Putamen (tissue), 1 donor: Measurements from ENCODE around the gene STX1A.

Experiments
- DNase-seq: peaks from one replicate; pipeline ENCODE4 v3.0.0-alpha.2; 2016; ENCODE audit warnings: low spot score

The STX1A gene

GRCh38 chr7:73707045-73707631, 12.3 kb downstream of the STX1A start:
- DNase-seq = no peak

GRCh38 chr7:73706126-73707044, 13.1 kb downstream of the STX1A start:
- DNase-seq = no peak

GRCh38 chr7:73705551-73705920, 13.9 kb downstream of the STX1A start:
- DNase-seq = no peak

DNA sequence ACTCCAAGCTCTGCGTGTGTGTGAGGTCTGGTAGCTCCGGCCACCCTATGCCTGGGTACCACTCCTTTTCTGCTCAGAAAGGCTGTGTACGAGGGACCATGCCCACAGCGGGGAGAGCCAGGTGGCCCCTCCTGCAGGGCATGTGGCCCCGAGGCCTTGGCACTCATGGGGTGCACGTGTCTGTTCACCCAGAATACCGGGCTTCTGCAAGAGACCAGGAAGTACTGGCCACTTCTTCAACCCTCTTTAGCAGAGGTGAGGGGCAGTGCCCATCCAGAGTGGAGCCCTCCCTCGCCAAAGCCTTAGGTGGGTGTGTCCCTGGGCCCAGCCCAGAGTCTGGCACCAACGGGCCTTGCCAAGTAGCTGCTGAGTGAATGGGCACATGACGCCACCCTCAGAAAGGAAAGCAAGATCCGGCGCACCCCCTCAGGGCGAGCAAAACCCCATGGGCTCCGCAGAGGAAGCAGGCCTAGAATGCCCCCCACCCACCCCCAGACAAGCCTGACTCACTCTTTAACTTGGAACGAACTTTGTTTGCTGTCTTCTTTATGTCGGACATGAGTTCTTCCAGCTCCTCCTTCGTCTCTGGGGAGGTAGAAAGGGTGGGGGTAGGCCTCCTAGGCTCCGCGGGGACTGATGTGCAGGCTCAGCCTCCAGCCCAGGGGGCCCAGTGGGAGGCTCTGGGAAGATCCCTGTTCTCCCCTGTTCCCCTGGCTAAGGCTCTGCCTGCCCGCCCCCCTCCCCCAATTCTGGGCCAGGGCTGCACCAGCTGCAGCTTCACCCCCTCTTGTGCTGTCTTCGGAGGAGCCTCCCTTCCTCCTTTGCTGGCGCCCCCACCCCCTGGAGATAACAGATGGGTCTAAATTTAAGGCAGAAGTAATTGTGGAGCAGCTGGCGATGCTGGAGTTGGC, 14.6 kb downstream of the STX1A start:
- no peak for DNase-seq

DNA sequence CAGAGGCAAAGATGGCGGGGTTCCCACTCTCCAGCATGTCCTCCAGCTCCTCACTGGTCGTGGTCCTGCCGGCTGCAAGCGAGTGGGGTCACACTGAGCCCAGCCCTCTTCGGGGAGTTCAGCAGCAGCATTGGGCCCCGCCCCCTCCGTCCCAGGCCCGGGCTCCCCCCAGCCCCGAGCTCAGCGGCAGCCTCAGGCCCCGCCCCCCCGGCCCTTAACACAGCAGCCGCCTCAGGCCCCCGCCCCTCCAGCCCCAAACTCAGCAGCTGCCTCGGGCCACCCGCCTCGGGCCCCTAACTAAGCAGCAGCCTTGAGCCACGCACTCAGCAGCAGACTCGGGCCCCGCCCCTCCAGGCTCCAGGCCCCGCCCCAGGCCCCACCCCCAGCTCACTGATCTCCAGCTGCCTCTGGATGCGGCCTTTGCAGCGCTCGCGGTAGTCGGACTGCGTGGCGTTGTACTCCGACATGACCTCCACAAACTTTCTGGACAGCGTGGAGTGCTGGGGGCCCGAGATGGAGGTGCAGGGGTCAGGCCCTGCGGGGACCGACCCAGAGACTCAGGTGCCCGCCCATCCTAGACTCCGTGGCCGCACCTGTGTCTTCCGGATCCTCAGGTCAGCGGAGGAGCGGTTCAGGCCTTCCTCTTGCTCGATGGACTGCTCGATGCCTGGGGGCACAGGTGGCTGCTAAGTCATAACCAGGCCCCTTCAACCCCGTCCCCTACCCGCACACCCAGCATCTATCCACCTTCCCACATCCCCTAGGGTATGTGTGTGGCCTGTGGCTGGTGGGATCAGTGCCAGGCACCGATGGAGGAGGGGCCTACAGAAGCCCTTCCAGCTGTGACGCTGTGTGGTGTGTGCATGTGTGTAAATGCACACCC, 15.5 kb downstream of the STX1A start:
- DNase-seq = no peak

- no peak for DNase-seq
These were observed 16.2 kb downstream of the STX1A start for GRCh38 chr7:73703225-73703624.

GRCh38 chr7:73702665-73703064, 16.8 kb downstream of the STX1A start:
- no peak for DNase-seq

- DNase-seq = no peak
These were observed 17.2 kb downstream of the STX1A start for GRCh38 chr7:73702226-73702625.

GRCh38 chr7:73701357-73701995, 18.0 kb downstream of the STX1A start:
- DNase-seq = no peak

GRCh38 chr7:73700581-73701134, 18.8 kb downstream of the STX1A start:
- no peak for DNase-seq

DNA sequence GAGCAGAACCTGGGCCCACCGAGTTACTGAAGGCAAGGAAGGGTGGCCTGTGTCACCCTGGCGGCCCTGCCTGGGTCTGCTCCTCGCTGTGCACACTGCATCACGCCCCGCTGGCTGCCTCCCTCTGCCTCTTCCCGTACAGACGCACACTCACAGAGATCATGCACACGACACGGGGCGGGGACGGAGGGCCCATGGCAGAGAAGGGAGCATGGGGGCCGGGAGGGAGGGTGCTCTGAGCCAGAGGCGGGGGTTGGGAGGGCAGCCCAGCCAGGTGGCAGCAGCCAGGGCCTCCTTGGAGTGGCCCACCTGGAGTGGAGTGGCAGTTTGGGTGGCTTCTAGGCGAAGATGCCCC, 19.4 kb downstream of the STX1A start:
- no peak for DNase-seq

GRCh38 chr7:73699370-73700068, 19.9 kb downstream of the STX1A start:
- no peak for DNase-seq

DNA sequence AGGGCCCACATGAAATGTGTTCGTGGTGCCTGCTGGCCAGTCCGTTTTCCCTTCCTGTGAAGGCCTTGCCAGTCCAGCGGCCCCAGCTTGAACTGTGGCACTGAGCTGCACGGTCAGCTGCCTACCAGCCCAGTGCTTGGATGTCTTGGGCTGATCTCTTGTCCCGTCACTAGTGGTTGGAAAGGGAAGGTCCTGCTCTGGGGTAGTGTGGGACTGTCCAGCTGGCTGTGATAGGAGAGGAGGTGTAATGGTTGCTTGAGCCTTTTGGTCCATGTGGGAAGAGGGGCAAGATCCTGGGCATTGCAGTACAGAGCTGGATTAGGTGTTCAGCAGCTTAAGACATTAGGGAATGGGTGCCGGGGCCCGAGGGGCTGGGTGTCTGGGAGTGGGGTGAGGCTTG, 21.1 kb downstream of the STX1A start:
- DNase-seq = no peak

DNA sequence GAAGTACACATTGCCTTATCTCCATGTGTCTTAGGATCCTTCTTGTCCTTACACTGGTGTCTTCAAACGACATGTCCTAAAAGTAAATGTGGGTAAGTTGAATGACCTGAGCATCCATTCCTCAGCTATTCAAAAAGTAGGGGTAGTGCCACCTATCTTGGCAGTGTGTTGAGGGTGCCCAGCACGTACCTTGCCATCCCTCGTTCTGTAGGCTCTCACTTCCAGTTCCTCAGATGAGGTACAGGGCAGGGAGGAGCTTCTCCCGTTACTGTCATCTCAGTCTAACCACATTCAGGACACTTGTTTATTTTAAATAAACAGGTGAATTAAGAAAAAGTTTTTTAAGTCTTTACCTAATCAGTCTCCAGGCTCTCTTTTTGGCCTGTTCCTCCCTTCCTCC, 23.1 kb downstream of the STX1A start:
- no peak for DNase-seq

DNA sequence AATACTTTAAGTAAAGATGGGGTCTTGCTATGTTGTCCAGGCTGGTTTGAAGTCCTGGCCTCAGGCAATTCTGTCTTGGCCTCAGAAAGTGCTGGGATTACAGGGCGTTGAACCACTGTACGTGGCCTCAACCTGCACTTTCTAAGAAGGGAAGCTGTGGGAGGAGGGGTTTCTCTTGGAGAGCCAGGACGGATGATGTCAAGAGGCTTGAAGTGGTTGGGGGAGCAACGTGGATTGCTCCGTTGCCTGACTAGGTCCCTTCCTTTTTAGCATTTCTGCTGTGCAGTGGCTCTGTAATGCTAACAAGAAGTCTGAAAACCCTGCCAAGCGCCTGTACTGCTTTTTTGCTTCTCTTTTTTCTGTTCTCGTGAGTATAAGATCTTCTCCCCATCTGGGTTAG, 28.8 kb downstream of the STX1A start:
- DNase-seq = no peak

DNA sequence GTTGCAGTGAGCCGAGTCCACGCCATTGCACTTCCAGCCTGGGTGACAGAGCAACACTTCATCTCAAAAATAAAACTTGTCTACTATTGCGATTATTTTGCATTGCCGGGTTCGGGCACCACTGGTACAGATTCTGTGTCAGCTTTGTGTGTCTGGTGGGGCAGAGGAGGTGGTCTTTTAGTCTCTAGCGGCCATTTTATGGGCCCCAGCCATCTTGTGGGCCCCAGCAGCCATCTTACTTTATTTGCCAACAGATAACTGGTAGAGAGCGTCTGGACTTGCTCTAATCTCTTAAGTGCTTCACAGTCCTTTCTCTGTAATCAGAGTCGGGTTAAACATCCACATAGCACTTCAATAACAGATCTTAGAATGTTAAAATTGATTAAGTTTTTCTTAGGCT, 31.2 kb downstream of the STX1A start:
- no peak for DNase-seq

DNA sequence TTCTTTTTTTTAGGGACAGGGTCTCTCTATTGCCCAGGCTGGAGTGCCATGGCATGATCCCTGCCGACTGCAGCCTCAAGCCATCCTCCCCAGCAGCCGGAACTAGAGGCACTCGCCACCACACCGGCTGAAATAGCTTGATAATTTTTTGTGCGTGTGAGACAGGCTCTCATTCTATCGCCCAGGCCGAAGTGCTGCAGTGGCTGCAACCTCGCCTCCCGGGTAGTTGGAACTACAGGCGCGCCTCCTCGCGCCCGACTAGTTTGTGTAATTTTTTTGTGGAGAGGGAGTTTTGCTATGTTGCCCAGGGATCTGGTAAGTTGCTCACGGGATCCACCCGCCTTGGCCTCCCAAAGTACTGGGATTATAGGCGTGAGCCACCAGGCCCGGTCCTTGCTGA, 34.2 kb downstream of the STX1A start:
- no peak for DNase-seq

DNA sequence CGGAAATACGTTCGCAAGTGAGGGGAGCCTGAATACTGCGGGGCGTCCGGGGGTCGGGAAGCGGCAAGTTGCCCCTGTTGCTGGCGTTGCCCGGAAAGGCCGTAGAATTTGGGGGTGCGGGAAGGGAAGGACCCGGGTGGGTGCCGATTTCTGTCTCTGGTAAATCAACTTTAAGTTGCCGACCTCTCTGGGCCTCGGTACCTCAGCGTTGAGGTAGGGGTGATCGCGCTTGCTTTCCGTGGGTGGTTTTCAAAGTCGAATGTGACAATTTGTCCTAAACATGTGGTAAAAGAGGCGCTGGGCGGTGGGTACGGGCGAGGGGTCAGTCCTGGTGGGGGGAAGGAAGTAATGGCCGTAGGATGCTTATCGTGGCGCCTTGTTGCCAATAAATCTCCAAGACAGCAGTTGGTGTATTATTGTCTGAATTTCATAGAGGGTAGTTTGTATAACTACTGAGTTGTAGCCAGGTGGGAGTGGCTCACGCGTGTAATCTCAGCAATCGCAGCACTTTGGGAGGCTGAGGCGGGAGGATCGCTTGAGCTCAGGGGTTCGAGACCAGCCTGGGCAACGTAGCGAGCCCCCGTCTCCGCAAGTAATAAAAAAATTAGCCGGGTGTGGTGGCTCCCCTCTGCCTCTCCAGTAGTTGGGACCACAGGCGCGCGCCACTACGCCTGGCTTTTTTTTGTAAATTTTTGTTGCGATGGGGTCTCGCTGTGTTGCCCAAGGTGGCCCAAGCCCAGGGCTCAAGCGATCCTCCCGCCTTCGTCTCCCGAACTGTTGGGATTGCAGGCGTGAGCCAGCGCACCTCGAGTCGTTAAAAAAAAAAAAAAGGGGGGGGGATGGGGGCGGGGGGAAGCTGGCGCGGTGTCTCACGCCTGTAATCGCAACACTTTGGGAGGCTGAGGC, 35.4 kb downstream of the STX1A start:
- DNase-seq = no peak
